Measurements from ENCODE around the gene GNAS. TPM values are rescaled to one million over a fixed set of nuclear protein-coding genes. Genes with fewer than 3 reads are reported as not detected.
"Not testable (repeated sequence)": the region's sequence is repeated elsewhere in the genome, so short reads cannot be mapped to it uniquely, and the experiment has no call there.

Gene GNAS
- total RNA-seq, 4 donors from 2014 or later = 334 to 533 (median 451) TPM

DNA sequence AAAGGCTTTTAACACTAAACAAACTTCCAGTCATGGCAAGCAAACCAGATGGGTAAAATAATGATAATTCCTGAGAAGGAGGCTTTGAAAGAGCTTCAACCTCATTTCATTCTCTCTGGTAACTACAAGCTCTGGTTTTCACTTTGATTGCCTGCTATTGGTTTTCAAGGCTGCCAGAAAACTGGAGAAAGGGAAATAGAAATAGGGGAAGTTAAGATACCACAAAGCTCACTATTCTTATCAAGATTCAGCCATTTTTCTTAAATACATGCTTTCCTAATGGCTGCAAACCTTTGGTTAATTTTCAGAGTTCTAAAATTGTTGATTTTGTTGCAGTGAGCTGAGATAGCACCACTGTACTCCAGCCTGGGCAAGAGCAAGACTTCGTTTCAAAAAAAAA, 86.0 kb downstream of the GNAS start:
- Histone ChIP-seq H3K4me1 (no peaks in the 10 kb centered on the region), H3K4me3 (no peak overlapping the region), H3K9me3 (no peaks in the 10 kb centered on the region), H3K27ac (no peak overlapping the region), H3K36me3 (no peaks in the 10 kb centered on the region), H3K27me3 (no peaks in the 10 kb centered on the region)
- DNase-seq (ENCODE audit: low spot score in 2 of 2) = no peak
- TF ChIP-seq EP300 (IDR thresholded peaks at IDR 0.05) (no peak), POLR2A (IDR thresholded peaks at IDR 0.05) (no peak), POLR2AphosphoS5 (IDR thresholded peaks at IDR 0.05) (no peak)
- WGBS = 62% methylated on average over 1 of the region's 1 CpG

DNA sequence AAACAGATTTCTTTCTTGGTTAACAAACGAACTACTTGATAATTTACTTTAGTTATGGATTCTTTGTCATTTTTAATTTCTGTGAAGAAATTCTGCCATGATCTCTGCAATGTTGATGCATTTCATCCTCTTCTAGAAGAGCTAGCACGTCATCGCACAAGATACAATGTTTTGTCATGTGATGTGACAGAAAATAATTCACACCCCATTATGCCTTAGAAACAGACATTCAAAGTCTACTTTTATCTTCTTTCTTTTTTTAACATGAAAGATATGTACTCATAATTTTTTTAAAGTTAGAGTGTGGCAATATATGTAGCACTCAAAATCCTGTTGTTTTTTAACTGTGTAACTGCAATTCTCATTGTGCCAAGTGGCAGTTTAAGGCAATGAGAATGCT, 89.0 kb downstream of the GNAS start:
- H3K36me3 ChIP-seq = no peaks in the 10 kb centered on the region
- DNase-seq (ENCODE audit: low spot score in 2 of 2) = no peak

DNA sequence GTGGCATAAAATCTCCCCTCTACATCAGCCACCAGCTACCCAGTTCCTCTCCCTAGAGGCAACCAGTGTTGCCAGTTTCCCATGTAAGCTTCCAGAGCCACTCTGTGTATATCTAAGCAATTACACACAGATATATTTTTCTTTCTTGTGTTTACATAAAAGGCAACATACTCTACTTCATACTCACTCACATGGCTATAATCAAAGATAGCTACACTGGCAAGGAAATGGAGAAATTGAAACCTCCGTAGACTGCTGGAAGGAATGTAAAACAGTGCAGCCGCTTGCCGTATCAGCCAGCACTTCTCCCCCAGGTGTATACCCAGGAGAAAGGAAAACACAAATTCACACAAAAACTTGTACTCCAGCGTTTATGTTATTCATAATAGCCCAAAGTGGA, 90.0 kb downstream of the GNAS start:
- H3K4me1 ChIP-seq = no peaks in the 10 kb centered on the region
- H3K9me3 ChIP-seq = no peaks in the 10 kb centered on the region
- DNase-seq (ENCODE audit: low spot score in 2 of 2) = no peak
- no peaks in the 10 kb centered on the region for H3K27me3 ChIP-seq
- H3K36me3 ChIP-seq = no peaks in the 10 kb centered on the region
- TF ChIP-seq EP300 (IDR thresholded peaks at IDR 0.05) = no peak
- H3K4me3 ChIP-seq = no peak overlapping the region
- no peak overlapping the region for H3K27ac ChIP-seq
- WGBS = 81% methylated on average over 4 of the region's 4 CpGs

More for the DNA sequence above, 89.0 kb downstream of the GNAS start:
- H3K4me3 ChIP-seq = no peak overlapping the region
- H3K4me1 ChIP-seq = no peaks in the 10 kb centered on the region
- no peaks in the 10 kb centered on the region for H3K27me3 ChIP-seq
- H3K27ac ChIP-seq = no peak overlapping the region
- WGBS = 65% methylated on average over 3 of the region's 3 CpGs
- TF ChIP-seq, protein P1, sequence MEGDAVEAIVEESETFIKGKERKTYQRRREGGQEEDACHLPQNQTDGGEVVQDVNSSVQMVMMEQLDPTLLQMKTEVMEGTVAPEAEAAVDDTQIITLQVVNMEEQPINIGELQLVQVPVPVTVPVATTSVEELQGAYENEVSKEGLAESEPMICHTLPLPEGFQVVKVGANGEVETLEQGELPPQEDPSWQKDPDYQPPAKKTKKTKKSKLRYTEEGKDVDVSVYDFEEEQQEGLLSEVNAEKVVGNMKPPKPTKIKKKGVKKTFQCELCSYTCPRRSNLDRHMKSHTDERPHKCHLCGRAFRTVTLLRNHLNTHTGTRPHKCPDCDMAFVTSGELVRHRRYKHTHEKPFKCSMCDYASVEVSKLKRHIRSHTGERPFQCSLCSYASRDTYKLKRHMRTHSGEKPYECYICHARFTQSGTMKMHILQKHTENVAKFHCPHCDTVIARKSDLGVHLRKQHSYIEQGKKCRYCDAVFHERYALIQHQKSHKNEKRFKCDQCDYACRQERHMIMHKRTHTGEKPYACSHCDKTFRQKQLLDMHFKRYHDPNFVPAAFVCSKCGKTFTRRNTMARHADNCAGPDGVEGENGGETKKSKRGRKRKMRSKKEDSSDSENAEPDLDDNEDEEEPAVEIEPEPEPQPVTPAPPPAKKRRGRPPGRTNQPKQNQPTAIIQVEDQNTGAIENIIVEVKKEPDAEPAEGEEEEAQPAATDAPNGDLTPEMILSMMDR (IDR thresholded peaks at IDR 0.05) = no peak
- TF ChIP-seq EP300 (IDR thresholded peaks at IDR 0.05) (no peak), POLR2A (IDR thresholded peaks at IDR 0.05) (no peak), POLR2AphosphoS5 (IDR thresholded peaks at IDR 0.05) (no peak)
- H3K9me3 ChIP-seq = no peaks in the 10 kb centered on the region

DNA sequence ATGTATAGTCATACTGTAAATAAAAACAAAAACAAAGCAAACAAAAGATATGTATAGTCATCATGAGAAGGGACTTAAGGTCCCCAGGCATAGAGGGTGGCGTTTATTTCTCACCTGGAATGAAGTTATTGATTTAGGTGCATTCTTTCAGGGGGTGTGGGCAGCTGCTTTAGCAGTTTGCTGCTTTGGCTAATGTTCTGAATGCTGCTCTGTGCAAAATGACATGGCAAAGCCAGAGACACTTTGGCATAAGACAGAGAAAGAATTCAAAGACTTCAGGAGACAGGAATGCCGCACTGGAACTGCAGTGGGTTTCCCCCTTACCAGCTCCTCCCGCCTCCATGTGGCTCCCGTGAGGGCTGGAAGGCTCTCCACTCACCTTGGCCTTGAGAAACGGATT, 92.1 kb downstream of the GNAS start:
- Histone ChIP-seq H3K27ac (no peak overlapping the region), H3K36me3 (no peaks in the 10 kb centered on the region), H3K9me3 (no peaks in the 10 kb centered on the region), H3K4me1 (no peaks in the 10 kb centered on the region), H3K27me3 (no peaks in the 10 kb centered on the region), H3K4me3 (no peak overlapping the region)
- TF ChIP-seq EP300 (IDR thresholded peaks at IDR 0.05) = no peak
- TF ChIP-seq POLR2AphosphoS5 (IDR thresholded peaks at IDR 0.05) = no peak
- TF ChIP-seq, protein P1 (IDR thresholded peaks at IDR 0.05) = no peak
- TF ChIP-seq POLR2A (IDR thresholded peaks at IDR 0.05) = no peak
- DNase-seq (ENCODE audit: low spot score in 2 of 2) = no peak
- WGBS = 39% methylated on average over 5 of the region's 5 CpGs

DNA sequence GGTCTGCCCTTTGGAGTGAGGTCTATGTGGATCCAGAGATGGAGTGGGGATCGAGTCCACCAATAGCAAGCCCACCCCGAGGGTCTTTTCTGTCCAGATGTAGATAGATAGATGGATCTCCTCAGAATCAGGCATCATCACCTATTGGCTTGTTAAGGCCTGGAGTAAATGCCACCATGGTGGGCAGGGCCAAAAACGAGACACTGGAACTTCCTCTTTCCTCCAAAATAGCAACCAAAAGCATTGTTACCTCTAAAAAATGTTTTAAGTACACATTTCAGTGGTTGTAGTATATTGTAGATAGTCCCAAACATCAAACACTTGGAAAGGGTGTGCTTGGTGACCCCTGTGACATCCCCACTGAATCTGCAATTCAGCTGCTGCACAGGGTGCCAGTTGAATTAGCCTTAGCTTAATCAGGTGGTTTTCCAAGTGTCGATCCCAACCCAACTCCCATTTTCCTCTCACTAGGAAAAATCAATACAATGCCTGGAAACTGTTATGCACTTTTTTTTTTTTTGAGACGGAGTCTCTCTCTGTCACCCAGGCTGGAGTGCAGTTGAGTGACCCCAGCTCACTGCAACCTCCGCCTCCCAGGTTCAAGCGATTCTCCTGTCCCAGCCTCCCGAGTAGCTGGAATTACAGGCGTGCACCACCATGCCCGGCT, 93.6 kb downstream of the GNAS start:
- Histone ChIP-seq H3K4me3 (no peak overlapping the region), H3K27me3 (no peaks in the 10 kb centered on the region), H3K27ac (no peak overlapping the region), H3K36me3 (no peaks in the 10 kb centered on the region), H3K9me3 (no peaks in the 10 kb centered on the region), H3K4me1 (no peaks in the 10 kb centered on the region)
- 90% methylated on average over 10 of the region's 10 CpGs for WGBS
- no peak for DNase-seq (ENCODE audit: low spot score in 2 of 2)
- TF ChIP-seq POLR2A (IDR thresholded peaks at IDR 0.05) (no peak), EP300 (IDR thresholded peaks at IDR 0.05) (no peak), POLR2AphosphoS5 (IDR thresholded peaks at IDR 0.05) (no peak)
- TF ChIP-seq, protein P1 (IDR thresholded peaks at IDR 0.05) = no peak

DNA sequence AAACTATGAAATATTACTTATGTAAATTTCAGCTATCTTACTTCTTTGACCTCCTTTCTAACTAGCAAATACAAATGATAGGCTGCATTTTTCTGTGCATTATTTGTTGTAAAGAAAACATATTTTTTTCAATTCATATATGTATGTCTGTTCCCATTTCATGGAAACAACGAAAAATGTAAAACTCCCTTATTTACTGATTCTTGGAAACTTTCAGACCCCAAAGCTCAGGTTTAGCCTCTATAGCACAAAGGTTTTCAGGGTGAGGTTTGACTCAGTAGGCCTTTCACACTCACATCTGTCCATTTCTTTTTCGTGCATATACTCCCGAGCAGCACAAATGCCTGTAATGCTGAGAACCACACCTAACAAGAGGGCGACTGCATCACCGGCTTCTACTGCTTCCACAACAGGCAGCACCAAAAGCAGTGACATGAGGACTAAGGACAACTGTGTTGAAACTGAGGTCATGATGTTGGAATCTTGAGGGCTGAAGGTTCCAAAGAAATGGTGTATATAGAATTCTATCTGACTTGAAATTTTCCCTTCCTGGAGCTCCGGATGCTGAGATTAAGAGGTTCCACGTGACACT, 95.4 kb downstream of the GNAS start:
- not testable (repeated sequence) for H3K4me1 ChIP-seq; DNase-seq (ENCODE audit: low spot score in 2 of 2); H3K4me3 ChIP-seq; H3K27ac ChIP-seq; H3K27me3 ChIP-seq; H3K36me3 ChIP-seq; H3K9me3 ChIP-seq
- 77% methylated on average over 7 of the region's 7 CpGs for WGBS

All from suprapubic skin (tissue), 4 donors.